Liver (tissue), 9 donors: ENCODE data around the gene DMP1. TPM values are rescaled to one million over a fixed set of nuclear protein-coding genes. Genes with fewer than 3 reads are reported as not detected.

Experiments used
- DNase-seq: peaks from one replicate; pipeline ENCODE4 v3.0.0-alpha.2; 2017; ENCODE audit warnings: low spot score
- H3K27ac ChIP-seq, 2 donors: one replicate each; pipeline ENCODE4 v1.7.0; 2013; ENCODE audit warnings: inconsistent platforms in 2 of 2, low read length in 2 of 2, control low read depth in 1 of 2, low read depth in 1 of 2, mild to moderate bottlenecking in 1 of 2
- H3K27me3 ChIP-seq, 4 donors: one replicate each; pipeline versions ENCODE4 v1.6.1 to v1.7.0; 2013; ENCODE audit warnings: low read length in 3 of 4, inconsistent platforms in 1 of 4, mild to moderate bottlenecking in 1 of 4, moderate library complexity in 1 of 4; ENCODE audit not compliant: control insufficient read depth in 4 of 4, insufficient read depth in 4 of 4
- H3K36me3 ChIP-seq, 4 donors: one replicate each; pipeline versions ENCODE4 v1.6.1 to v1.7.0; 2013; ENCODE audit warnings: low read length in 3 of 4, mild to moderate bottlenecking in 3 of 4, low read depth in 1 of 4, moderate library complexity in 1 of 4; ENCODE audit not compliant: control insufficient read depth in 4 of 4, insufficient read depth in 3 of 4
- H3K4me1 ChIP-seq, 4 donors: one replicate each; pipeline versions ENCODE4 v1.6.1 to v1.7.0; 2013; ENCODE audit warnings: low read length in 3 of 4, mild to moderate bottlenecking in 3 of 4, moderate library complexity in 1 of 4; ENCODE audit not compliant: control insufficient read depth in 4 of 4, insufficient read depth in 4 of 4
- H3K4me3 ChIP-seq, 3 donors: one replicate each; pipeline versions ENCODE4 v1.6.1 to v1.7.0; 2013; ENCODE audit warnings: low read length in 3 of 3, control low read depth in 1 of 3, low read depth in 1 of 3, mild to moderate bottlenecking in 1 of 3
- H3K9ac ChIP-seq, 2 donors: one replicate each; pipeline ENCODE4 v1.7.0; 2013; ENCODE audit warnings: low read length in 2 of 2, mild to moderate bottlenecking in 2 of 2, moderate library complexity in 2 of 2, control low read depth in 1 of 2, low read depth in 1 of 2
- H3K9me3 ChIP-seq, 4 donors: one replicate each; pipeline versions ENCODE4 v1.6.1 to v1.7.0; 2013; ENCODE audit warnings: low read length in 3 of 4; ENCODE audit not compliant: control insufficient read depth in 4 of 4
- FOXA2 ChIP-seq: IDR thresholded peaks from 2 replicates; pipeline ENCODE4 v1.6.1; 2016; ENCODE audit warnings: antibody characterized with exemption
- HNF4A ChIP-seq, 2 donors: conservative IDR thresholded peaks; 2 replicates each; pipeline ENCODE4 v1.6.1; 2016; ENCODE audit warnings: antibody characterized with exemption in 2 of 2, mild to moderate bottlenecking in 2 of 2
- JUND ChIP-seq, 2 donors: IDR thresholded peaks; 2 replicates each; pipeline ENCODE4 v1.6.1; 2016; ENCODE audit warnings: antibody characterized with exemption in 2 of 2
- NR2F2 ChIP-seq: IDR thresholded peaks from 2 replicates; pipeline ENCODE4 v1.6.1; 2016; ENCODE audit warnings: antibody characterized with exemption
- RXRA ChIP-seq, 2 donors: IDR thresholded peaks; 2 replicates each; pipeline ENCODE4 v1.6.1; 2017 to 2018; ENCODE audit warnings: antibody characterized with exemption in 2 of 2, mild to moderate bottlenecking in 1 of 2
- YY1 ChIP-seq: IDR thresholded peaks from 2 replicates; pipeline ENCODE4 v1.6.1; 2016; ENCODE audit warnings: antibody characterized with exemption, mild to moderate bottlenecking
- WGBS: extraction: QIAGEN DNeasy Blood & Tissue Kit; methylation state at CpG from one replicate; pipeline ENCODE4 v1.1.7; 2013; 5-methylcytosine and 5-hydroxymethylcytosine counted together
- polyA plus RNA-seq, 2 donors: library from polyadenylated mRNA; stranded (reverse) in 1 of 2; unstranded in 1 of 2; fragments of 200-250 nt in 1 of 2; fragments of >200 nt in 1 of 2; fragmentation: Nextera tagmentation in 1 of 2; extraction: Ambion mirVana in 1 of 2; gene quantifications; one replicate each; pipeline versions ENCODE4 v1.2.1 to v1.2.3, GENCODE V29; 2013 to 2015
- total RNA-seq, 2 donors: library from RNA; depleted of rRNA; stranded (reverse); fragments of >200 nt; gene quantifications; one replicate each; pipeline ENCODE4 v1.2.3, GENCODE V29; 2014
- TF ChIP-seq, protein P1 (sequence below): fragments of 150-350 bp; IDR thresholded peaks from 2 replicates; pipeline ENCODE4 v1.5.1; 2017; ENCODE audit warnings: improper control_type of control experiment, low read depth, low read length; ENCODE audit not compliant: missing input control
- TF ChIP-seq, protein P2 (sequence below): IDR thresholded peaks from 2 replicates; pipeline ENCODE4 v1.6.1; 2016; ENCODE audit warnings: antibody characterized with exemption
- TF ChIP-seq, protein P3 (sequence below): IDR thresholded peaks from 2 replicates; pipeline ENCODE4 v1.6.1; 2016; ENCODE audit warnings: antibody characterized with exemption, mild to moderate bottlenecking
- donor health status: healthy.
- donor health status: healthy.
- donor health status: healthy.
- donor health status: healthy.
- donor health status: healthy.

Gene DMP1
- total and polyA plus RNA-seq, 4 donors = not detected

DNA sequence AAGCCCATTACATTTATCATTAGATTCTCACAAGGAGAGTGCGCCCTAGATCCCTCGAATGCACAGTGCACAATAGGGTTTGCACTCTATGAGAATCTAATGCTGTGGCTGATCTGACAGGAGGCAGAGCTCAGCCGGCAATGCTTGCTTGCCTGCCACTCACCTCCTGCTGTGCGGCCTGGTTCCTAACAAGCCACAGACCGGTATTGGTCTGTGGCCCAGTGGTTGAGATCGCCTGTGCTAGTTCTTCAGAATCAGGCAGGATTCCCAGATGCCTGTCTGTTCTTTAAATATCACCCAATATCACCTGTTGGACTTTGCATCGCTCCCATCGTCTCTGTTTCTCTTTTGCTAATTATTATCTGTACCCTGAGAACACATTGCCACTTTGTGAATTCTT lies 27.8 kb upstream of the DMP1 start:
- Histone ChIP-seq H3K36me3 (no peaks in the 10 kb centered on the region), H3K27ac (no peak overlapping the region)

DNA sequence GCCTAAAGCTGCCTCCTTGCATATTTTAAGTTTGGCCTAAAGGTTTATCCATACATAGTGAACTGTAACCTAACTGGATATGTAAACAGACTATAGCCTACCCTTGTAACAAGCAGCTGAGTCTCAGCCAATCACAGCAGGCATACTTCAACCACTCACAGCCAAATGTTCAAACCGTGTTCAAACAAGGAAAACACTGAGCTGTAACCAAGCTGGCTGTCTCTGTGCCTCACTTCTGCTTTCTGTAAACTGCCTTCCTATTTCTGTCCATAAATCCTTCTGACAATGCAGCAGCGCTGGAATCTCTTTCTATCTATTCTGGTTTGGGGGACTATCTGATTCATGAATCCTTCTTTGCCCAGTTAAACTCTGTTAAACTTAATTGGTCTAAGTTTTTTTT lies 25.4 kb upstream of the DMP1 start:
- 64% methylated on average over 2 of the region's 2 CpGs for WGBS

More for the DNA sequence above, 27.8 kb upstream of the DMP1 start:
- H3K4me1 ChIP-seq = no peaks in the 10 kb centered on the region
- no peak for DNase-seq
- no peaks in the 10 kb centered on the region for H3K27me3 ChIP-seq
- H3K4me3 ChIP-seq = no peak overlapping the region
- no peak for TF ChIP-seq FOXA2
- TF ChIP-seq, protein P1, sequence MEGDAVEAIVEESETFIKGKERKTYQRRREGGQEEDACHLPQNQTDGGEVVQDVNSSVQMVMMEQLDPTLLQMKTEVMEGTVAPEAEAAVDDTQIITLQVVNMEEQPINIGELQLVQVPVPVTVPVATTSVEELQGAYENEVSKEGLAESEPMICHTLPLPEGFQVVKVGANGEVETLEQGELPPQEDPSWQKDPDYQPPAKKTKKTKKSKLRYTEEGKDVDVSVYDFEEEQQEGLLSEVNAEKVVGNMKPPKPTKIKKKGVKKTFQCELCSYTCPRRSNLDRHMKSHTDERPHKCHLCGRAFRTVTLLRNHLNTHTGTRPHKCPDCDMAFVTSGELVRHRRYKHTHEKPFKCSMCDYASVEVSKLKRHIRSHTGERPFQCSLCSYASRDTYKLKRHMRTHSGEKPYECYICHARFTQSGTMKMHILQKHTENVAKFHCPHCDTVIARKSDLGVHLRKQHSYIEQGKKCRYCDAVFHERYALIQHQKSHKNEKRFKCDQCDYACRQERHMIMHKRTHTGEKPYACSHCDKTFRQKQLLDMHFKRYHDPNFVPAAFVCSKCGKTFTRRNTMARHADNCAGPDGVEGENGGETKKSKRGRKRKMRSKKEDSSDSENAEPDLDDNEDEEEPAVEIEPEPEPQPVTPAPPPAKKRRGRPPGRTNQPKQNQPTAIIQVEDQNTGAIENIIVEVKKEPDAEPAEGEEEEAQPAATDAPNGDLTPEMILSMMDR = no peak
- no peak for TF ChIP-seq YY1
- TF ChIP-seq HNF4A (conservative IDR thresholded peaks at IDR 0.05) = no peak
- TF ChIP-seq, protein P2, sequence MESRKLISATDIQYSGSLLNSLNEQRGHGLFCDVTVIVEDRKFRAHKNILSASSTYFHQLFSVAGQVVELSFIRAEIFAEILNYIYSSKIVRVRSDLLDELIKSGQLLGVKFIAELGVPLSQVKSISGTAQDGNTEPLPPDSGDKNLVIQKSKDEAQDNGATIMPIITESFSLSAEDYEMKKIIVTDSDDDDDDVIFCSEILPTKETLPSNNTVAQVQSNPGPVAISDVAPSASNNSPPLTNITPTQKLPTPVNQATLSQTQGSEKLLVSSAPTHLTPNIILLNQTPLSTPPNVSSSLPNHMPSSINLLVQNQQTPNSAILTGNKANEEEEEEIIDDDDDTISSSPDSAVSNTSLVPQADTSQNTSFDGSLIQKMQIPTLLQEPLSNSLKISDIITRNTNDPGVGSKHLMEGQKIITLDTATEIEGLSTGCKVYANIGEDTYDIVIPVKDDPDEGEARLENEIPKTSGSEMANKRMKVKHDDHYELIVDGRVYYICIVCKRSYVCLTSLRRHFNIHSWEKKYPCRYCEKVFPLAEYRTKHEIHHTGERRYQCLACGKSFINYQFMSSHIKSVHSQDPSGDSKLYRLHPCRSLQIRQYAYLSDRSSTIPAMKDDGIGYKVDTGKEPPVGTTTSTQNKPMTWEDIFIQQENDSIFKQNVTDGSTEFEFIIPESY = no peak
- 62% methylated on average over 8 of the region's 8 CpGs for WGBS
- no peak overlapping the region for H3K9ac ChIP-seq
- H3K9me3 ChIP-seq = peaks cover 0 to 4% (median 0%) of the 10 kb centered on the region in 4 donors

More for the DNA sequence above, 25.4 kb upstream of the DMP1 start:
- Histone ChIP-seq H3K4me3 (no peak overlapping the region), H3K9ac (no peak overlapping the region), H3K27ac (no peak overlapping the region), H3K36me3 (no peaks in the 10 kb centered on the region), H3K27me3 (no peaks in the 10 kb centered on the region), H3K4me1 (no peaks in the 10 kb centered on the region), H3K9me3 (peaks cover 0 to 4% (median 0%) of the 10 kb centered on the region in 4 donors)
- DNase-seq = no peak
- TF ChIP-seq, protein P2 = no peak
- TF ChIP-seq, protein P3, sequence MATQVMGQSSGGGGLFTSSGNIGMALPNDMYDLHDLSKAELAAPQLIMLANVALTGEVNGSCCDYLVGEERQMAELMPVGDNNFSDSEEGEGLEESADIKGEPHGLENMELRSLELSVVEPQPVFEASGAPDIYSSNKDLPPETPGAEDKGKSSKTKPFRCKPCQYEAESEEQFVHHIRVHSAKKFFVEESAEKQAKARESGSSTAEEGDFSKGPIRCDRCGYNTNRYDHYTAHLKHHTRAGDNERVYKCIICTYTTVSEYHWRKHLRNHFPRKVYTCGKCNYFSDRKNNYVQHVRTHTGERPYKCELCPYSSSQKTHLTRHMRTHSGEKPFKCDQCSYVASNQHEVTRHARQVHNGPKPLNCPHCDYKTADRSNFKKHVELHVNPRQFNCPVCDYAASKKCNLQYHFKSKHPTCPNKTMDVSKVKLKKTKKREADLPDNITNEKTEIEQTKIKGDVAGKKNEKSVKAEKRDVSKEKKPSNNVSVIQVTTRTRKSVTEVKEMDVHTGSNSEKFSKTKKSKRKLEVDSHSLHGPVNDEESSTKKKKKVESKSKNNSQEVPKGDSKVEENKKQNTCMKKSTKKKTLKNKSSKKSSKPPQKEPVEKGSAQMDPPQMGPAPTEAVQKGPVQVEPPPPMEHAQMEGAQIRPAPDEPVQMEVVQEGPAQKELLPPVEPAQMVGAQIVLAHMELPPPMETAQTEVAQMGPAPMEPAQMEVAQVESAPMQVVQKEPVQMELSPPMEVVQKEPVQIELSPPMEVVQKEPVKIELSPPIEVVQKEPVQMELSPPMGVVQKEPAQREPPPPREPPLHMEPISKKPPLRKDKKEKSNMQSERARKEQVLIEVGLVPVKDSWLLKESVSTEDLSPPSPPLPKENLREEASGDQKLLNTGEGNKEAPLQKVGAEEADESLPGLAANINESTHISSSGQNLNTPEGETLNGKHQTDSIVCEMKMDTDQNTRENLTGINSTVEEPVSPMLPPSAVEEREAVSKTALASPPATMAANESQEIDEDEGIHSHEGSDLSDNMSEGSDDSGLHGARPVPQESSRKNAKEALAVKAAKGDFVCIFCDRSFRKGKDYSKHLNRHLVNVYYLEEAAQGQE = no peak
- TF ChIP-seq JUND (IDR thresholded peaks at IDR 0.05) (no peak), RXRA (IDR thresholded peaks at IDR 0.05) (no peak), NR2F2 (no peak), YY1 (no peak)
